Activated gamma-delta T cell treated with Interleukin-2 at 50 U/mL for 16 hours (primary cell): ENCODE measurements around the gene FAM184A.
A peak's percentile ranks its signal among the peaks of the same experiment; 100 is the strongest.

Experiments used
- DNase-seq: peaks from one replicate; pipeline ENCODE4 v3.0.0-alpha.2; 2020

FAM184A gene

DNA sequence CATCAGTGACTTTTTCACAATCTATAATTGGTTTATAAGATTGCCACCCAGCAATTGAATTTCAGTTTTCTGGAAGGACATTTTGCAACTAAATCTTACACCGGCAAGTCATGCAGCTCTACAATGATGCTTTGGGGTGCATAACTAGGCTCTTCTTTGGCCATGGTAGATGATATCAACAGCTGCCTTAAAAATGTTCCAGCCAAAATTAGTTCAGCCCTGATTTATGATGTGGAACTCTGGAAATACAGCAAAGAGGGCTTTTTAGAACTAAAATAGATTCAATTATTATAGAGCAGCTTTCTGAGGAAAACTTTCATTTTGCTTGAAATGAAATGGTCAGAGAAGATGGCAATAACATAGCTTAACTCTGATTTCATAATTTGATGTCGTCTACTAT is 125.1 kb downstream of the FAM184A start:
- no peak for DNase-seq

DNA sequence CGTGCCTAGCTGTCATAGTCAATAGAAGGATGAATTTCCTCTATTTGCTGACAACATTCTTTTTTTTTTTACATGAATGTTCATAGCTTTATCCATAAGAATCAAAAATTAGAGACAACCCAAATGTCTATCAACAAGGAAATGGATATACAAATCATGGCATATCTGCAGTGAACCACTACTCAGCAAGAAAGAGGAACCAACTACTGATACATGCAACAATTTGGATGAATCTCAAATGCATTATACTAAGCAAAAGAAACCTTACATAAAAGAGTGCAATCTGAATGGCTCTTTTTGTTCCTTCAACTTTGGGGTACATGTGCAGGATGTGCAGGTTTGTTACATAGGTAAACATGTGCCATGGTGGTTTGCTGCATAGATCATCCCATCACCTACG is 125.8 kb downstream of the FAM184A start:
- DNase-seq: no peak

DNA sequence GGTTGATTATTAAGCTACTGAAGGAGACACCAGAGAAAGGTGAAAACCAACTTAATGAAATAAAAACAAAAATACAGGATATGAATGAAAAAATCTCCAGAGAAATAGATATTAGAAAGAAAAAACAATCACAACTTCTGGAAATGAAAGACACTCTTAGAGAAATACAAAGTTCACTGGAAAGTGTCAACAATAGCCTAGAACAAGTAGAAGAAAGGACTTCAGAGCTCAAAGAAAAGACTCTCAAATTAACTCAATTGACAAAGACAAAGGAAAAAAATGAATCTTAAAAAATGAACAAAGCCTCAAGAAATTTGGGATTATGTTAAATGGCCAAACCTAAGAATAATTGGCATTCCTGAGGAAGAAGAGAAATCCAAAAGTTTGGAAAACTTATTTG is 133.2 kb downstream of the FAM184A start:
- DNase-seq: no peak

DNA sequence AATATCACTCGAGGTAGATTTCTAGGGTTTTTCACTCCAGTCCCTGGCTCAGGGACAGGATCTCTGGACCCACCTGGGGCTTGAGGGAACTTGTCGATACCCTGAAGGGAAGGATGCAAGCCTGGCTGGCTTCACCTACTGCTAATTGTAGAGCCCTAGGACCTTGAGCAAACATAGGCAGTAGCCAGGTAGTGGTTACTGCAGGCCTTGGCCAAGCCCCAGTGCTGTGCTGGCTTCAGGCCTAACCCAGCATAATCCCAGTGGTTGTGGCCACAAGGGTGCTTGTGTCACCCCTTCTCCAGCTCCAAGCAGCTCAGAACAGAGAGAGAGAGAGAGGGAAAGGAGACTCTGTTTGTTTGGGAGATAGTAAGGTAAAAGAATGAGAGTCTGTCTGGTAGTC is 137.7 kb downstream of the FAM184A start:
- no peak for DNase-seq

DNA sequence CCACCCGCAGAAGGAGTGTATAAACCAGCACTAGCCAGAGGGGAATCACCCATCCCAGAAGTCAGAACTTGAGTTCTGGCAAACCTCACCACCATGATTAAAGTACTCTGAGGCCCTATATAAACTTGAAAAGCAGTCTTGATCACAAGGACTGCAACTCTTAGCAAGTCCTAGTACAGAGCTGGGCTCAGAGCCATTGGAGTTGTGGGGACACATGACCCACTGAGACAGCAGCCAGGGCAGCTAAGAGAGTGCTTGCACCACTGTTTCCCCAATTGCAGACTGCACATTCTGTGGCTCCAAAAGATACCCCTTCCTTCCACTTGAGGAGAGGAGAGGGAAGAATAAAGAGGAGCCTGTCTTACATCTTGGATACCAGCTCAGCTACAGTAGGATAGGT is 138.8 kb downstream of the FAM184A start:
- DNase-seq: no peak

DNA sequence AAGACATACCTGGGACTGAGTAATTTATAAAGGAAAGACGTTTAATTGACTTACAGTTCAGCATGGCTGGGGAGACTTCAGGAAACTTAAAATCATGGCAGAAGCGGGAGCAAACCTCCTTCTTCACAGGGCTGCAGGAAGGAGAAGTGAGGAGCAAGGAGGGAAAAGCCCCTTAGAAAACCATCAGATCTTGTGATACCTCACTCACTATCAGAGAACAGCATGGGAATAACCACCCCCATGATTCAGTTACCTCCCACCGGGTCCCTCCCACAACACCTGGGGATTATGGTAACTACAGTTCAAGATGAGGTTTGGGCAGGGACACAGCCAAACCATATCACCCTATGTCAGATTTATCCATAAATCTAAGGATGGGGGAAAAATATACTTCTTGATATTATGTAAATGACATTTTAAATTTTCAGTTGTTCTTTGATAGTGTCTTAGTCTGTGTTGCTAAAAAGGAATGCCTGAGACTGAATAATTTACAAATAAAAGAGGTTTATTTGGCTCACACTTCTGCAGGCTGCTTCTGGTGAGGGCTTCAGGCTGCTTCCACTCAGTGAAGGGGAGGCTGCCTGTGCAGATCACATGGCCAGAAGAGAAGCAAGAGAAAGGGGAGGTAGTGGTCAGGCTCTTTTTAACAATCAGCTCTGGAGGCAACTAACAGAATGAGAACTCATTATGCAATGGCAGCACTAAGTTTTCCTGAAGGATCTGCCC is 142.3 kb downstream of the FAM184A start:
- no peak for DNase-seq

DNA sequence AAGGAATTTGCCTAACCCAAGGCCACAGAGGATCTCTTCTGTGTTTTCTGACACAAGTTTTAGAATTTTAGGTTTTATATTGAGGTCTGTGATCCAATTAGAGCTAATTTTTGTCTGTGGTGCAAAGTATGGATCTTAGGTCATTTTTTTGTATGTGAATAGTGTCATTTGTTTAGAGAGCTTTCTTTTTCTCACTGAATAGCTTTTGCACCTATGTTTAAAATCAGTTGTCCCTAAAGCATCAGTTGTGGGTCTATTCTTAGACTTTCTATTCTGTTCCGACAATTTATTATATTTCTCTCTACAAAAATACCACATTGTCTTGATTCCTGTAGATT is 143.2 kb downstream of the FAM184A start:
- no peak for DNase-seq

DNA sequence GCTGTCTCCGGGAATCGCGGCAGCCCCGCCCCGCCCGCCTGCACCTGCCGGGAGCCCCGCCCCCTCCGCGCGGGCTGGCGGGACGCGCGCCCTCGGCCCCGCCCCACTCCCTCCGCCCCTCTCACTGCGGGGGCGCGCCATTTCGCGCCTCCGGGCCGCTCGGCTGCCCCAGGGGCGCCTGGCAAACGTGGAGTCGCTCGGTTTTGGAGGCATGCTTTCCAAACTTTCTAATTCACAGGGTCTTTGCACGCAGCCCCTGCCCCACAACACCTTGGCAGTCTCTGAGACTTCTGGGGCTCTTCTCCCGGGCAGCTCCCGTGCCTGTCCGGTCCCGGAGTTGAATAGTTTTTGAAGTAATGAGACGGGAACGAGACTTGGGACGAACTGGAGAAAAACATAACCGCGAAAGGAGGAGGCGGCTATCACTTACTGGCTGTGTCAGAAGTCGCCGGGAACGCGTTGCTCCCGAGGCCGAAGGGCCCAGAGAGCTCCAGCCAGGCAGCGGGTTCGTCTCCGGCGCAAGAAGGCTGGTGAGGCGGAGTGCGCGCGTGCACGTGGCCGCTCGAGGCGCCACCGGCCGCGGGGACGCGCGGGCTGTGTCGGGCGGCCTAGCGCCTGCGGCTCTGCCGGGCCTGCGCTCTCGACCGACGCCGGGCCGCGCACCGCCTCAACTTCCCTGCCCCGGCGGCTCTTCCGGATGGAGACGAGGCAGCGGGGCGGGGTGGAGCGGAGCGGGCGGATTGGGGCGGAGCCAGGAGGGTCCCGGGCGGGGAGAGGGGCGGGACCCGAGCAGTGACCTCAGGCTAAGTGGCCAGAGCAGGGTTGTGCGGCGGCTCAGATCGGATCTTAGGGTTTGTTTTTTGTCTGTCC is 143.8 kb downstream of the FAM184A start, which contains the start of gene MCM9:
Gene MCM9 (minus strand): TSS at position 699 of the 870 bp plus-strand sequence. CDS start 3,436 bp downstream, outside the sequence.
- peak; percentile 82 for DNase-seq

DNA sequence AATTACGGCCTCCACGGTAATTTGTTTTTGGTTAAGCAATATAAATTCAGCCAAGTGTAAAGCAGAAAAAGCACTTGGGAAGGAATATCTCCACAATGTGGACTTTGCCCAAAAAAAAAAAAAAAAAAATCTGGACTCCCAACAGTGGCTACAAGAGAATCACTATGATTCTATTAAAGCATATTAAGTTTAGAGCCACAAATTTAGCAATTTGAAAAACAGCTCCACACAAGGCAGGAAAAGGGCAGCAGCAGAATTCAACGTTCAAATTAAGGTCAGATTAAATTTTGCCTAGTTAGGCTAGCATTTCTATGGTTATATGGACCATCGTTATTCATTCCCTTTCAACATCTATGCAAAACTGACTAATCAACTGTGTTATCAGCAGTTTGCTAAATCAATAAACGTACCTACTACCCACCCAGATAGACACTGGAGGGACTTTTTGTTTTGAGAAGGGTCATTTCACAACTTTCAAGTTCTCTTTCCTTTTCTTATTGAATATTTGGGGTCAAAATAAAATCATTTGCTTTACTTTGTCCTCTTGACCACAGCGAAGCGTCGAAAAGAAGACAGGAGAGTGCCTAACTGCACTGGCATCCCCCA is 144.5 kb downstream of the FAM184A start:
- DNase-seq: no peak

DNA sequence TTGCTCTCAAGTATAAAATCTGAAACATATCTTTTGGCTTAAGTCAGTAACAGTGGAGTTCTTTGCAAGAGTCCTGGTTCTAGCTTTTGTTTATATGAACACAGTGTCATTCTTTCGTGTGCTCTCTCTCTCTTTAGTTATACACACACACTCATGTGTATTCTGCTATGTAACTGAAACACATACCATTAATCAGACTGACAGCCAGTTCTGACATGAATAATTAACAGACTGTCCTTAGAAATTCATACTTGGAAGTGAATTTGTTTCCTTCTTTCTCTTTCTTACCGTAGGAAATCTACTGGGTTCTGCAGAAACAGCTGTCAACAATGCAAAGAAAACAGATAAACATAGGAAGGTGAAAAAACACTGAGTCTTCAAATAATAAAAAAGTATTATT is 146.0 kb downstream of the FAM184A start:
- DNase-seq: no peak

DNA sequence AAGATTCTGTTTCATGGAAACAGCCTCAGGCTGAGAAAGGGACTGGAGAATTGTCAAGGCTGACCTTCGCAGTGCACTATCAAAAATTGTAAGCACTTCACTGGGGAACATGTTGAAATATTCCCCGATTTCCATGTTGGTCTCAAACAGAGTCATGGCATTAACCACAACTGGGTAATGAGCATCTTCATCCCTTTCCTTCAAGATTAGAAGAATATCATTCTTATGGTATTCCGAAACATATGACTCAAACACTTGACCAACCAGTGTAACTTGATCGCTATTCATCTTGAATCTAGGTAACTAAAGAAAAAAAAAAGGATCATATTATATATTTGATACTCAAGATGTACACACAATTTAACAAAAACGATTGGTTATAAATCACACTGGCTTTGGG is 147.0 kb downstream of the FAM184A start:
- DNase-seq: no peak

DNA sequence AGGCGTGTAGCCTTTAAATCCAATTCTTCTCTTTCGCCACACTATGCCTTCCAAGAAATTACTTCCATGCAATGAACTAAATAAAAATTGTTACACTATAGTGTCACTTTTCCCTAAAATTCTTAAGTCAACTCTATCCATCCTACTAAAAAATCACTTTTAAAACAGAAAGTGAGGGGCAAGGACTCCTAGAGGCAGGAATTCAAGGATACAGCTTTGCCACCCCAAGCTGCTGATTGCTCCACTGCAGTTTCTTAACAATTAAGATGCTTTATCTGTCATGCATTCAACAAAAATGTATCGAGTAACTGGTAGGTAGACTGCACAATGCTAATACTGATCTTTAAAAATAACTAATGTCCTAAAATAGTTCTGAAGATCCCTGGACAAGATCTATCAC is 147.8 kb downstream of the FAM184A start:
- no peak for DNase-seq

DNA sequence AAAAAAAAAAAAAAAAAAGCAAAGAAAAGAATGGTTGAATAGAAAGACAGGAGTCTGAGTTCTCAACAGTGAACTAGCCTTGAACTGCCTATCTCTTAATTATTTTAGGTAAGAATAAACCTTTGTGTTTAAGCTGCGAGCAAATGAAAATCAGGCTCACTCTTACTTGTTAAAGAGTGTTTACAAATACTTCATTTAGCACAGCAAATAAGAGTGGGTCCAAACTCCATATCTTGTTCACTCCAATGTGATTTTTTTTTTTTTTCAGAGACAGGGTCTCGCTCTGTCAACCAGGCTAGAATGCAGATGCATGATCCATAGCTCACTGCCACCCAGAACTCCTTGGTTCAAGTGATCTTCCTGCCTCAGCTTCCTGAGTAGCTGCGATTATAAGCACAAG is 155.4 kb downstream of the FAM184A start:
- no peak for DNase-seq

DNA sequence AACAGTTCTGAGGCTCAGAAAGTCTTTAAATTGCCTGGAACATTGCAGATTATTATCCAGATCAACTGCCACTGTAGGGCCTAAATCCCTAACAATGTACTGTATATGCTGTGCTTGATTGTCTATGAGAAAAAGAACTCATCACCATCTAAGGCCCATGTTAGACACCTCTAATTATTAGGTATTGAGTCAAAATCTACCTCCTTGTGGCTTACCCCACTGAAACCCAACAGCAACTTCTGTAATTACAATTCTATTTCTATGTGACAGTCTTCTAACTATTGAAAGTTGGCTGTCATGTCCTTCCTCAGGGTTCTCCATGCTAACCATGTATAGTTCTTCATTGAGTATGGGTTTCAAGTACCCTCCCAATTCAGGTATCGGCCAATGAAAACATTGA is 157.4 kb downstream of the FAM184A start:
- no peak for DNase-seq

DNA sequence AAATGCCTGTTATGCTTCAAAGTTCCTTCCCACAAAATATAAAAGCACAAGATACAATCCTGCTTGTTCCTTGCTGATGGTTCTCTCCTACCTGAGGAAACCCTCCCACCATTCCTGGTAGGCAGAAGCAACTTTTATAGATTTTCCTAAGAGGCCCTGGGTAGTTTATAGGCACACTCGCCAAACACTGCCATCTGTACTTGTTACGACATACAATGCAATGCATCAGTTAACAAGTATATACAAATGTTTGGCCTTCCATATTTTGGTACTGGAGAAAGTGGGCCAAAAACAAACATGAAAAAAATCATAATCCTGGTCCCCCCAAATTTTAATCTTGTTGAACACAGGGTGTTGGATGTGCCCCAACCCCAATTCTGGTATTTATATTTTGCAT is 160.1 kb downstream of the FAM184A start:
- no peak for DNase-seq

DNA sequence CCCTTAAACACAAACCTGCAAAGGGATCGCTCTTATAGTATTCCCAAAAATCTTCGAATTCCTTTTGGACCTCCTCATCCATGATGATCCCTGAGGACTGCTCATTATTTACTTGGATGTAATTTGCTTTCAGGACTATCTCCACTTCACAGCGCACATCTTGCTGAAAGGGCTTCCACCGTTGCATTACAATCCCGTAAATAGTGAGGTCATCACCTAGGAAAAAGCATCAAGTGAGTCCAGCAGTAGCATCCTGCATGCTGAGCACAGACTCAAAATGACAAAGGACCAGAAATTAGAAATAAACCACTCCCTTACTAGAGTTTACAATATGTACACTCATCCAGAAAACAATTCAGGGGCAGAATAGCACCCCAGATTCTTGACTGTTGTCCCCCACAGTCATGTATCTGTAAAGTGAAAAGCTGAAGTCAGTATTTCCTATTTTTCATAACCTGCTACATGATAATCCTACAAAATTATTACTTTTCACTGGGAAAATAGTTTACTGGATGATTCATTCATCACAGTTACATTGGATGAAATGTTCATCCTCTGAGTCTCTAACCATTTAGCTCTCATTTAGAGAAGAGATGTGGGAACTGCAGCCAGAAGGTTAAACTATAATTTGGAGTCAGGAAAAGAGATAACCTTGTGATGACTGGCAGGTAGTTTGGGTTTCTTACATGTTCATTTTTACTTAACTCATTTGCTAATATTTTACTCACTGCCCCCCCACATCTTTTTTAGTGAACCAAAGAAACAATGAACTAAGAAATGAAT is 160.7 kb downstream of the FAM184A start:
- DNase-seq: no peak

DNA sequence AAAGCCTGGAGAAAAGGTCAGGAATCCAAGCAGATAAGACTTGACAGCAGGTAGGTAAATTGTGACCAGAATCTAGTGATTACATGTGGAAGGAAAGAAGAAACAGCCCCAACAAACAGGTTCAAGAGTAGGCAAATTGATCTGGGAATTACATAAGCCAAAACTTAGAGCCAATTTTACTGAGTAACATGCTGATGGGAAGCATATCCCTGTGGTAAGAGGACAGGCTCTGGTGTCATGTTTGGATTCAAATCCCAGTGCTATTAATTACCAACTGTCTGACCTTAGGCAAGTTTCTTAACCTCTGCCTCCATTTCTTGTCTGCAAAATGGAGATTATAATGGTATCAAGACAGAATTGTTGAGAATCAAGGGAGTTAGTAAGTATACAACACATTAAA is 163.9 kb downstream of the FAM184A start:
- no peak for DNase-seq

DNA sequence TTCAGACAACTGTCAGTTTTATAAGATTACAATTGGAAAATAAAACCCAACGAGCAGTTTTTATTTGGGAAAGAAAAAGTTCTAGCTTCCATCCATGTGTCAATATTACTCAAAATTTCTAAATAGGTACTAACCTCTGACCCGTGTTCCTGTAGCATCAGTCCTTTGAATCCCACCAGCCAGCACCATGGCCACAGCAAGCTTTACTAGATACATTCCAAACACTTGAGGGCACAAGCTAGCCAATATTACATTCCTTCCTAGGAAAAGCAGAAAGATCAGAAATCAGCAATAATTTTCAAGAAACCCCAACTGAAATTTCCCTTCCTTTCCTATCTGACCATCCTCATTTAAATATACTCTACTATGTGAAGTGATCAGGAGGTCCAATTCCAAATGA is 165.3 kb downstream of the FAM184A start:
- DNase-seq: no peak

DNA sequence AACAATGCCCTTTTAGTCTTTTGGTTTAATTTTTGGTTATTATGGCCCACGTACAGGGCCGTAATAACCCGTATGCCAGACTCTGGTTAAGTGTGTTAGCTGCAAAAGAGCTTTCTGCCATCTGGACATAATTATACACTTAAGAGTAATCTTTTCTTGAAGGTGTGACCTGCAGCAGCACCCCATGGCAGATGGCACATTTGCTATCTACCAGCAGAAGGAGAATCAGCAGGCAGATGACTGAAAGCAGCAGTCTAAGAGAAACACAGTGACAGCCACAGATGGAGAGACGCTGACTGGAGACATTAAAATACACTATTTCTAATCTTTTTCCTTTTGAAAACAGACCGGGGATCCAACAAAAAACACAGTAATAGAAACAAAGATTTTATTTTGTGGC is 165.8 kb downstream of the FAM184A start:
- no peak for DNase-seq
